AG08395 (cell line): ENCODE results near the gene CWC27.
"Not testable (repeated sequence)": the region's sequence is repeated elsewhere in the genome, so short reads cannot be mapped to it uniquely, and the experiment has no call there.

Experiments used
- DNase-seq: peaks from one replicate; pipeline ENCODE4 v3.0.0; 2012; ENCODE audit warnings: mixed read lengths, low spot score

CWC27 gene

DNA sequence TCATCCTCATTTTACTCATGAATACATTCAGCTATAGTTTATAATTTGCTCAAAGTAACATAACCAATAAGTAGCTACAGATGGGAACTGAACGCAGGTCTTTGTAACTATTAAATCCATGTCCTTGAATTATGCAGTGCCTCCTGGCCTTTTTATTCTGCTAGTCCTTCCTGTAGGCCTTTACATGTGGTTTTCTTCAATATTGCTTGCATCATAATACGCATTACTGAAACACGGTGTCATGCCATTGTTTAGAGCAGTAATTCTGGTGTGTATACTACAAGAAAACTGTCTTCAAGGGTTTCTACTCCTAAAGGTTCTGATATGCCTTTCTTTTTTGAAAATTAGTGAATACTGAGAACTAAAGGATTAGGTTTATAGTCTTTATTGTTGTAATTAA is 20.7 kb downstream of the CWC27 start:
- no peak for DNase-seq

DNA sequence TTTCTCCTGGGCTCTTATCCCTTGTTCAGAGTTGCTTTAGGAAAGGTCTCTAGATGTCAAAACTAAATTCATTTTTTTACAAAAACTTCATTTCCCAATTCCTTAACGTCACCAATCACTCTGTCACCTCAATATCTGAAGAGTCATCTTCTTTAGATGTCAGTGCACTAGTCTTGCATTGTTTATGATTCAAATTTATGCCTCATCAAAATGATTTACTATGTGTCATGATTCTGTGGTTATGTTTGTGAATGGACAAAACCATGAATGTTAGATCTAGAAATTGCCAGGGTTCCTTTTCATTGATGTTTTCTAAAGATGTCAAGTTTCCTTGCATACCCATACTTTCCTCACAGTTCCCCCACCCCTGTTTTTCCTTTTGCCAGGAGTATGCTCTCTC is 21.5 kb downstream of the CWC27 start:
- no peak for DNase-seq

DNA sequence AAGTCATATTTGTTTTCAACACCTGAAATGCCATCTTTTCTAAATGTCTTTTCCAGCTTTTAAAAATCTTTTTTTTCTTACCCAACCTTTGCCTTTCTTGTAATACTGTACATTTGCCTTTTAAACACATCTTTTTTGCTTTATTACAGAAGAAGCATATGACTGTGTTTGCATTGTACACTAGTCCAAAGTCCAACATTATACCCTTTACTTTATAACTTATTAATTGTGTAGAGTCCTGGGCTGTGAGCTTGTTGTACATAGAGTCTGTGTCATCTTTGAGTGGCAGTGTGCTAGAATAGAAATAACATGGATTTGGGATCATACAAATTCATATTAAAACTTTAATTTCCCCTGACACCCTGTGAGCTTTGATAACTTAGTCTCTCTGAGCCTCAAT is 23.7 kb downstream of the CWC27 start:
- no peak for DNase-seq

DNA sequence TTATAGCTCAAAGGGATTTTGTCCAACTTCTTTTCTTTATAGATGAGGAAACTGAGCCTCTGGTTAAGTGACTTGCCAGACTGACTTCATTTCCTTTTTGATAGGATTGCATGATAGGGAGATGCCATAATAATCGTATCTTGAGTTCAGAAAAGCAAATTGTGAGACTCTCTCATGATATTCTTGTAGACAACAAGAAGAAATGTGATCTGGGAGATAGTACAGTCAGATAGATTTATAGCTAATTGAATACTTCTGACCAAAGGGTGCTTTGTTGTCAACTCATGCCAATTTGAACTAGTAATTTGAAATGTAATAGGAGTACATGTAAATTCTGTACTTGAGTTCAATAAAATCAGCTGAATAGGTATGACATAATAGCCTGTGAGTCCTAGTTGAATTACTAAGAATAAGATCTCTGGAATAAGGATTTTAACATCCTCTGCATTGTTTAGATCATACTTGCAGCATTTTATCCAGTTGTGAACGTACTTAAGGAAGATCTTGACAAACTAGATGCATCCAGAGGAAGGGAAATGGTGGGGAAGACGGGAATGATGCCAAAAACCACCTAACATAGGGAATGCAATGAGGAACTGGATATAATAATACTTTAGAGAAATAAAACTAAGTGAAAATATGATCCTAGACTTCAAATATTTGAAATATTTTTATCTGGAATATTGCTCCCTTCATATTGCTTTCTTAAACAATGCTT is 25.5 kb downstream of the CWC27 start:
- no peak for DNase-seq

DNA sequence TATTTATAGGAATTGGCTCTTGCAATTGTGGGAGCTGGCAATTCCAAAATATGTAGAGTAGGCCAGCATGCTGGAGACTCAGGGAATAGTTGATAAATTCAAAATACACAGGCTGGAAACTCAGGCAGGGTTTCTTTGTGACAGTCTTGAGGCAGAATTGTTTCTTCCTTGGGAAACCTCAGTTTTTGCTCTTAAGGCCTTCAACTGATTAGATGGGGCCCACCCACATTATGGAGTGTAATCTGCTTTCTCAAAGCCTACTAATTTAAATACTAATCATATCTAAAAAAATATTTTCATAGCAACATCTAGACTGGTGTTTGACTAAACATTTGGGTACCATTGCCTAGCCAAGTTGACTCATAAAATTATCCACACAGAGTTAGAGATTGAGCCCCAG is 27.6 kb downstream of the CWC27 start:
- DNase-seq: no peak

DNA sequence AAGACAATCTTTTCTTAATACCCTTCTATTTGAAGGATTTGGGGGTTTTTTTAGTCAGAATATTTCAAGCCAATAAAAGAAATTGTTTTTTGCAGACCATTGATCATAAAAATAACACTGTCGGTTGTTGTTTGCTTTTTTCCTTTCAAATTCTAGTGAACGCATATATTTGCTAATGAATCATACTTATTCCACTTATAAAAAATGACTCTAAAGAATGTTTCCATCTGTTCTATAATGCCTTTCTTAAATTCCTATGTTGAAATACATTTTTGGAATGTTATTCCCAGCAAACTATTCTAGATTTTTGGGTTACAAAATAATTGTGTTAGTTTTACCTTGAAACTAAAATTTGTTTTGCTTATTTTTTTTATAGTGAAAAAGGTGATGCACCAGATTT is 32.2 kb downstream of the CWC27 start:
- no peak for DNase-seq

DNA sequence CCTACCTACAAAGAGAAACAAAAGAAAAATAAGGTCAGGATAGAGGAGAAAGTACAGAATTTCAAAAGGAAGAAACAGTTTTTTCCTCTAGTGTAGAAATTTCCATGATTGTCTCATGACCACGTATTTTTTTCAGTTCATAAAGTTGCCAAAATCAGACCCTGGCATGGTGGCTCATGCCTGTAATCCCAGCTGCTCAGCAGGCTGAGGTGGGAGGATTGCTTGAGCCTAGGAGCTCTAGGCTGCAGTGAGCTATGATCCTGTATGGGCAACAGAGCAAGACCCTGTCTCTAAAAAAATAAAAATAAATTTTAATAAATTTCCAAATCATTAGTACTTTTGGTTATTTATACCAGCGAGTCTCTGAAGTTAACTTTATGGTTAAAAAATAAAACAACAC is 37.8 kb downstream of the CWC27 start:
- no peak for DNase-seq

DNA sequence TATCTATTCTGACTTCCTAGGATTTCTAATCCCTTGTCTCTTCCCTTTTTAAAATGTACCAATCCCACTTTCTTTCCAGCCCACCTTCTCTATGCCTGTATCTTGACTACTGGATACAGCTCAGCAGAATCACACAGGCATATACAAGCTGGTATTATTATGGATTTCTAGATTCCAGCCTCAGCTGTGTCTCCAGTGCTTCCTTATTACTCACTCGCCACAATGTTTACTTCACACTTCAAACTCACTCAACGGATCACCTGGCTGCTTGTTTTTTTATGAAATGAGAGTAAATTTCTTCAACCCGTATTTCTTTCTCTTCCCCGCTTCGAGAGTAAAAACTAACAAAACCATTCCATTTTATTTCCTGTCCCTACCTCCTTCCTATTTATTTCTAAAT is 38.8 kb downstream of the CWC27 start:
- DNase-seq: no peak

DNA sequence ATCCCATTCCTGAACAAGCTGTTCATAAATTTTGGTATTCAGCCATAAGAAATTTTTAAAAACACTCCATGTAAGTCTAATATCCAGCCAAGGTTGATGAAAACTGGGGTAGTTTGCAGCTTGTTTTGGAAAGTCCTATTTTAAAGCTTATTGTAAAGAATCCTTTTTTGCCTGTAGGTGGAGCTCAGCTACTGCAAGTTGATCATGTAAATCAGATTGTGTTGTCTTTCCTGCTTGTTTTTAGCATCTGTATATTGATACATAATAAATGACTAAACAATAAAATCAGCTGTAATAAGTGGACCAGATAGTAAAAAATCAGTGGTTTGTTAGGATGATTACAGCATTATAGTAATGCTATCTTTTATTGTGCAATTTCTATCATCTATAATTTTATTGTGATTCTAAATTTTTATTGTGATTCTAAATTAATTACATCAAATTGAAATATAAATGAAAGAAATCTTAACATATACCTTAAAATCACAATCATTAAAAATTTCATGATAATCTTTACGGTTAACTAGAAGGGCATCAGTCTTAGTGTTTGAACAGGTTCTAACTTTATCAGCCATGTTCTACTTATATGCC is 42.4 kb downstream of the CWC27 start:
- DNase-seq: peak; percentile 43

DNA sequence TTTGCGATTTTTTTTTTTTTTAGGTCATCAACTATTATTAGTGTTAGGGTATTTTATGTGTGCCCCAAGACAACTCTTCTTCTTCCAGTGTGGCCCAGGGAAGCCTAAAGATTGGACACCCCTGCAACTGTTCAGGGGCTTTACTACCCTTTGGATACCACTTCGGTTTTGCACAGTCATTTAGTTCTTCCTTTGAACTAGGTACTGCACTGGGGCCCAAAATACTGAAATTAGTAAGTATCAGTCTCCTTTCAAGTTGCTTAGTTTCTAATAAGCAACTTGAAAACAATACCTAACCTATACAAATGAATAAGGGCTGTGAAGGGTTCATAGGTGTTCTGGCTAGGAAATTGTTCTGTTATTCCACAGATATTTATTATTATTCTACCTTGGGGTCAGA is 45.3 kb downstream of the CWC27 start:
- DNase-seq: no peak

DNA sequence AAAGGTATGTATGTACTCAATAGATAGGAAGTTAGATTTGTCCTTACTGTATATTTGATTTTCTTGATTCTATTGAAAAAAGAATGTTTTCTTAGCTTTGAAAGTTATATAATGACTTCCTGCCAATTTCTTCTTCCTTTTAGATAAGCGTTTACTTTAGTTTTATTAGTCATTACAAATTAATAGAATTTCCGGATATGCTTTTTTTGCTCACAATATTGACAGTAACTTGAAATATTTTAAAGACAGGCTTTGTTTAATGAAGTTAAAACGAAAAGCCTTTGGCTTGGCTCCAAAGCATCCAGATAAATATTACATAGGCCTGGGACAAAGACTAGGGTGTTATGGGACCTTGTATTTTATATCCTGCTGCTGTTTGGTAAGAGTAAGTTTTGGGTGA is 49.5 kb downstream of the CWC27 start:
- DNase-seq: no peak

DNA sequence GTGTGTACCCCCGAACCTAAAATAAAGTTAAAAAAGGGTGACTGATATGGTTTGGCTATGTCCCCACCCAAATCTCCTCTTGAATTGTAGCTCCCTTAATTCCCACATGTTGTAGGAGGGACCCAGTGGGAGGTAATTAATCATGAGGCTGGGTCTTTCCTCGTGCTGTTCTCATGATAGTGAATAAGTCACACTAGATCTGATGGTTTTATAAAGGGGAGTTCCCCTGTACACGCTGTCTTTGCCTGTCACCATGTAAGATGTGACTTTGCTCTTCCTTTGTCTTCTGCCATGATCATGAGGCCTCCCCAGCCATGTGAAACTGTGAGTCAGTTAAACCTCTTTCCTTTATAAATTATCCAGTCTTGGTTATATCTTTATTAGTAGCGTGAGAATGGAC is 50.6 kb downstream of the CWC27 start:
- not testable (repeated sequence) for DNase-seq

DNA sequence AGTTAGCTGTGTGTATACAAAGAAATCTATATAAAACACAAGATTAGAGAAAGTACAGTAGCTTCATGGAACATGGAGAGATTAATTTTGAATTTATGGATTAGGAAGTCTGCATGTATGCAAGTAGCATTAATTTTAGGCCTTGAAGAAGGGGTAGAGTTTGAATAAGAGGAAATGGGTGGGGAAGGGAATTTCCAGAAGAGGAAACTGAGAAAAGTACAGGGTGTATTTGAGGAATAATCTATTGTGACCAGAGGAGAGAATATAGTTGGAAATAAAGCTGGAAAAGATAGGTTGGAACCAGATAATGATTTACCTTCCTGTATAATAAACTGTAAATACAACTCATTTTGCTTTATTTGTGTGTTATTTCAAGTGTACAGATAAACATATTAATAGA is 53.6 kb downstream of the CWC27 start:
- DNase-seq: no peak

DNA sequence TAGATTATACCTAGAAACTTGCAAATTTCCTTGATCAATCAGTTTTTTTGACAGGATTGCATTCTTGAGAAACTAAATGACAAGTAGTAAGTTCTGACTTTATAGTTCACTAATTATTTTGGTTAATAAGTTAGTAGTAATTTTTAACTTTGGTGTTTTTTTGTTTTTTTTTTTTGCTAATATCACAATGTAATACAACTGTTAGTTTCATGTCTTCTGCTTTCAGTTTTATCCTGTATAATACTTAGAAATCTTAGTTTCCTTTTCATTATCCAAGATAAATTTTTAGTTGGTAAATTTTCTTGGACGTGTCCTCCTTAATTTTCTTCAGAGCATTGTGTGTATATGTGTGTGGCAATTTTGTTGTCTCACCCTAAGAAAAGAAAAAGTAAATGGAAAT is 57.8 kb downstream of the CWC27 start:
- DNase-seq: no peak

DNA sequence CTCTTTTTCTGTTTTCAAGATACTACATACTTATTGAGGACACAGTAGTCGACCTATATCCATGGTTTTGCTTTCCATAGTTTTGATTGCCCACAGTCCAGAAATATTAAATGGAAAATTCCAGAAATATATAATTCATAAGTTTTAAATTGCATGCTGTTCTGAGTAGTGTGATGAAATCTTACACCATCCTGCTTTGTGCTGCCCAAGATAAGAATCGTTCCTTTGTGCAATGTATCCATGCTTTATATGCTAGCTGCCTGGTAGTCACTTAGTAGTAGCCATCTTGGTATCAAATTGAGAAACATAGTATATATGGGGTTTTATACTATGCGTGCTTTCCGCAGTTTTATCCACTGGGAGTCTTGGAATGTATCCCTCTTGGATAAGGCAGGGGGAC is 59.0 kb downstream of the CWC27 start:
- no peak for DNase-seq

DNA sequence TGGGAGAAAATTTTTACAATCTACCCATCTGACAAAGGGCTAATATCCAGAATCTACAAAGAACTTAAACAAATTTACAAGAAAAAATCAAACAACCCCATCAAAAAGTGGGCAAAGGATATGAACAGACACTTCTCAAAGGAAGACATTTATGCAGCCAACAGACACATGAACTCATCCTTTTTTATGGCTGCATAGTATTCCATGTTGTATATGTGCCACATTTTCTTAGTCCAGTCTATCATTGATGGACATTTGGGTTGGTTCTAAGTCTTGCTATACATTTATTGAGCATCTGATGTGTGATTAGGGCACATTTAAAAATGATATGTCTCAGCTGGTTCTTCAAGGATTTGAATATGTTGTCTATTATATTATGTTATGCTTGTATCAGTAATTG is 61.9 kb downstream of the CWC27 start:
- not testable (repeated sequence) for DNase-seq

DNA sequence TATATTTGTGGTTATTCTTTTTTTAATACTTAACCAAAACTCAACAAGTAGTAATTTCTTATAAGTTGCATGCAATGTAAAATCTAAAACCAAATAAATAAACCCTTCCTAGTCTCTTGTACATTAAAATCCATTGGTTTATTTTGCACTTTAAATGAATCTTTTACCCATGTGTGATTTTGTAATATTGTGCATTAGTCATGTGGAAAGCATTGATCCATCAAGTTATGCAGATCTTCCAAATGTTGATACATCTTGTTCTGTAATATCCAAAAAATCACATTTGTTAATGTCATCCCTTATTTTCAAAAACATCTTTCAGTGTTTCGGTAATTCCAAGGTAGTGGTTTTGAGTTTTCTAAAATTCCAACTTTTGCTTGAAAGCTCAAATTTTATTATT is 63.3 kb downstream of the CWC27 start:
- DNase-seq: no peak

DNA sequence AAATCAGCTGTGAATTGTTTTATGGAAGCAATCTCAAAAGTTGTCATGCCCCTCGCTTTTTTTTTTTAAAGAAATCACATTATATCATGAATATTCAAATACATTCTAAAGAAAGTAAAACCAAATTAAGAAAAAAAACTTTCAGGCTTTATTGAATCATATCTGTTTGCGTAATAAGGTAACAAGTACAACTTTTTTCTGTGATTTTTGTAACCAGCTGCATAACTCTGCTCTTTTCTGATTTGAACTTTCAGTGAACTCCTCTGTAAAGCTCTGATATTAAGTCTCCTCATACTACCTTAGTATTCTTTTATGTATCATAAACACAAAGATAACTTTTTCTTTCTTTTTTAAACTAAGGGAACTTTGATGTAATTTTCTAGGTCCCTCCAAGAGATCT is 65.3 kb downstream of the CWC27 start:
- DNase-seq: no peak

DNA sequence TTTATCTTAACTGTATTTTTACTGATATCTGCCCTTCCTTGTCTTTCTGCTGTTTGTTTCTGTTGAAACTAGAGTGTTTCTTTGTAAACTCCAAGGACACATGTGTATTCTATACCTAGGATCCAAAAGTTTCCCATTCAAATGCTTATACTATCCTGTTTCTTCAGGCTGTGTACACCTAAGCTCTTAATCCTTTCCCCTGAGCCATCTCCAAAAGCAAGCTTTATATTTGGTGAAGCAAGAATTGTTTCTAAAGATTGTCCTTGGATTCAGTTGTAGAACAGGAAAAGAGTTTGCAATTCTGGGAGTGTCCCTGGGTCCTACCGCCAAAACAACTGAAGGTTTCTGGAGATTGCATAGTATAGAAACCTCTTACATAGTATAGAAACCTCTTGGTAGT is 65.9 kb downstream of the CWC27 start:
- DNase-seq: no peak

DNA sequence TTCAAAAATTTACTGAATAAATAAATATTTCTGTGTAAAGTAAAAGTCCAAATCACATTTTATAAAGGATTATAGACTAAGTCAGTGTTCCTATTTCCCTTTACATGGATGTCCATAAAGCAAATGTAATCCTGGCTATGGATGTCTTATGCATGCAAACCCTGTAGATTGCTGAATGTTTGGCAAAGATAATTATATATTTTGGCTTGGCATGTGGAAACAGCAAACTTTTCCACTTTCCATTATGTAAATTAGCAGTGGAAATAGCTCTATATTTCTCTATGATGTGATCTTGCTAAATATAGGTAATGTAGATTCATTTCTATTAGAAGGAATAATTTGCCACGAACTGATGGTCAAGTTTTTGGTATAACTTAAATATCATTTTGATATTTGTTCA is 66.5 kb downstream of the CWC27 start:
- no peak for DNase-seq

DNA sequence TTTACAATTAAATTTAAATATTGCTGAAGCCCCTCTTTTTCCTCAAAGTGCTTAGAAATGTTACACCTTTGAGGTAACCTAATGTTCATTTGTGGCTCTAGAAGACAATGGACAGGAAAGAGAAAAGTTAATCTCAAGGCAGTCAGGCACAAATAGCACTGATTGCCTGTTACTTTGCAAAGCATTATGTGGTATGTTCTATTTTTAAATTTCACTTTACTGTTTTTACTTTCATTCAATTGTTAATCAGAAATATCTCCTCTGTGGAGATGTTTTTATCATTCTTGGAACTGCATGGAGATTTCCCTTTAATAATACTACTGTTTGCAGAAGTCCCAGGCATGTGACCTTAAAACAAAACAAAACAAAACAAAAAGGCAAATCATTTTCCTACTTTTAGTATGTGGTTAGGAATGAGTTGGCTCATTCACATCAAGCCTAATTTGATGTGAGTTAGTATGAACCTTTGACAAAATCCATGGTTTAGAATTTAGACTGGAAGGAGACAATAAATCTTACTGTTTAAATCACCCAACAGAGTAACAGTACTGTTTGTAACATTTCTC is 67.5 kb downstream of the CWC27 start:
- no peak for DNase-seq

DNA sequence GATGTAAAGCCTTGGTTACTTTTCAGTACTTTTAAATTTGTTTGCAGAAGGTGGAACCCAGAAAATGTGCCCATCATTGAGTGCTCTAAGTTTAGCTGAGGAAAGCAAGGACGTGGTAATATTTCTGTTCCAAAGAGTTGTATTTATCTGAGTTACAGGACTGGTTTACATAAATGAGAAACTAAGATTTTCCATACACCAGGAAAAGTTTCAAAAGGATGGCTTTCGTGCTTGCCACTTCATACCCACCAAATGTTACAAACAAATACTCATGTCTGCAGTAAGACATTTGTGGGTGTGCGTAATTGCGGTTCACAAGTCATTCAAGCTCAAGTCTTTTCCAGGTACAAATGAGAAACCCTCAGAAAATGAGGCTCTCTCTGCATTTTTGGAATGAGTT is 68.1 kb downstream of the CWC27 start:
- DNase-seq: no peak

DNA sequence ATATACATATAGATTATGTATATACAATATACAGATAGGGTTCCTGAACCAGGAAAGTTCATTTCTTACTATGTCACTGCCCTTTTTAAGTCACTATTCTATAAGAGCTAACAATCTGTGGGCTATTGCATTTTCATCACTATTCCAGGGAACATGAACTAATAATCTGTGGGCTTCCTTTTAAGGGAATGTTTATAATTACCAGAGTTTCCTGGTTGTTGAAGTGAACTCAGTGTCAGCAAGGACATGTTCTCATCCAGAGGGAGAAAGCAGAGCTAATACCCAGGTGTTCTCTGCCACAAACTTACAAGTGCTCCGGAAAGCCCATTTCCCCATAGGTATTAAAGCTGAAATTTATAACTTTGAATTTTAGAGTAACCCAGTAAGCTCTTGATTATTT is 69.6 kb downstream of the CWC27 start:
- DNase-seq: no peak

DNA sequence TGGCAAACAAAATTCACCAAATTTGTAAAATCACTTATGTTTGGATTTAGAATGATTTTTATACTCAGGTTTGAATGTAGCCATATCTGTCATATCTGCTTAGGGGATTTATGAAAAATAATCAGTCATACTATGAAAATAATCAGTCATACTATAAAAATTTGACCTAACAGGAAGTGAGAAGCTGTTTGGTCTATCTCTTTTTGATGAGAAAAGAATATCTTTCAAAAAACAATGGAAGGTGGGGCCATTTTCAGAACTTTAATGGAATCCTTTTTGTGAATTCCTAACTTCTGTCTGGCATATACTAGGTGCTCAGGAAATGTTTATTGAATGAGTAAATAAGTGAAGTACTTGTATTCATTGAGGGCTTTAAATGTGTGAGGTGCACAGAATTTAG is 70.1 kb downstream of the CWC27 start:
- DNase-seq: no peak
